ENCODE measurements around the gene CAND2. TPM values are rescaled to one million over a fixed set of nuclear protein-coding genes. Genes with fewer than 3 reads are reported as not detected.

The CAND2 gene
- total and polyA plus RNA-seq, 2 of the 8 experiments (the other 6 are each of a cell fraction or from before 2014, with no cell fraction given) = 8.7 TPM

DNA sequence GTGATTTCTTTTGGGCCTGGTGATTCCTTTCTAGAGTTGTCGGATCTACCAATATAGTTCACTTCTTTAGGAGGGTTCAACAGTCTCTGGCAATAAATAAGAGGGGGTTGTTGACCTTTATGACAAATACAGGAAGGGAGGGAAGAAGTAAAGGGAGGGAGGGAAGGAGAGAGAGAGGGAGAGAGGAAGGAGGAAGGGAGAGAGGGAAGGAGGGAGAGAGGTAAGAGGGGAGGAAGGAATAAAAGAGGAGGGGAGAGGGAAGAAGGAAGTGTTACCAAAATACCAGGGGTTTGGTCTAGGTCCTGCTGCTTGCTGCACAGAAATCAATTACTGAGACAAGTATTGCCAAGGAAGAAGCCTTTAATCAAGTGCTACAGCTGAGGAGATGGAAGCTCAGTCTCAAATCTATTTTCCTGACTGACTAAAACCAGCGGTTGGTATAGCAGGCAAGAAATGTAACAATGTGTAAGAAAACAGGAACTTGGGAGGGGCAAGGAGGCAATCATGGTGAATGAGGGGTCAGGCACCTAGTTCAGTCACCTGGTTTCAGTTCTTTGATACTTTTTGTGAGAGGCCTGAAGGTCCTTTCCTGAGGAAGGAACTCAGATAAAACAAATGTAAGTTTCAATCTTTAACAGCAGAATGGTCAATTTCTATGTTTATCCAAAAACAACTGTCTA is 23.3 kb upstream of the CAND2 start (continued):
- TF ChIP-seq, protein P1, sequence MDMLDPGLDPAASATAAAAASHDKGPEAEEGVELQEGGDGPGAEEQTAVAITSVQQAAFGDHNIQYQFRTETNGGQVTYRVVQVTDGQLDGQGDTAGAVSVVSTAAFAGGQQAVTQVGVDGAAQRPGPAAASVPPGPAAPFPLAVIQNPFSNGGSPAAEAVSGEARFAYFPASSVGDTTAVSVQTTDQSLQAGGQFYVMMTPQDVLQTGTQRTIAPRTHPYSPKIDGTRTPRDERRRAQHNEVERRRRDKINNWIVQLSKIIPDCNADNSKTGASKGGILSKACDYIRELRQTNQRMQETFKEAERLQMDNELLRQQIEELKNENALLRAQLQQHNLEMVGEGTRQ (IDR thresholded peaks at IDR 0.05; ENCODE audit: low read length) = no peak
- TF ChIP-seq SUZ12 (IDR thresholded peaks at IDR 0.05; ENCODE audit: low read length) = no peak
- TF ChIP-seq SAP30 (IDR thresholded peaks at IDR 0.05; ENCODE audit: insufficient read depth, insufficient replicate concordance, low read length) = no peak
- TF ChIP-seq EP300 (IDR thresholded peaks at IDR 0.05; ENCODE audit: borderline replicate concordance in 1 of 2, low read depth in 2 of 2, low read length in 2 of 2) = no peak
- TF ChIP-seq POU5F1 (IDR thresholded peaks at IDR 0.05; ENCODE audit: low read depth, low read length) = no peak
- TF ChIP-seq RNF2 (IDR thresholded peaks at IDR 0.05; ENCODE audit: borderline replicate concordance, low read depth, low read length, missing control alignments, poor library complexity, severe bottlenecking) = no peak
- TF ChIP-seq BRCA1 (IDR thresholded peaks at IDR 0.05; ENCODE audit: low read depth, low read length) = no peak
- no peak for TF ChIP-seq CBX8 (IDR thresholded peaks at IDR 0.05; ENCODE audit: borderline replicate concordance, low read depth, low read length)
- no peak for TF ChIP-seq CREB1 (IDR thresholded peaks at IDR 0.05)

Data from H1 (cell line).